ENCODE results near the gene SND1. TPM values are rescaled to one million over a fixed set of nuclear protein-coding genes. Genes with fewer than 3 reads are reported as not detected.

SND1 gene
- total RNA-seq, 1 experiment from 2014 or later: 218 TPM

DNA sequence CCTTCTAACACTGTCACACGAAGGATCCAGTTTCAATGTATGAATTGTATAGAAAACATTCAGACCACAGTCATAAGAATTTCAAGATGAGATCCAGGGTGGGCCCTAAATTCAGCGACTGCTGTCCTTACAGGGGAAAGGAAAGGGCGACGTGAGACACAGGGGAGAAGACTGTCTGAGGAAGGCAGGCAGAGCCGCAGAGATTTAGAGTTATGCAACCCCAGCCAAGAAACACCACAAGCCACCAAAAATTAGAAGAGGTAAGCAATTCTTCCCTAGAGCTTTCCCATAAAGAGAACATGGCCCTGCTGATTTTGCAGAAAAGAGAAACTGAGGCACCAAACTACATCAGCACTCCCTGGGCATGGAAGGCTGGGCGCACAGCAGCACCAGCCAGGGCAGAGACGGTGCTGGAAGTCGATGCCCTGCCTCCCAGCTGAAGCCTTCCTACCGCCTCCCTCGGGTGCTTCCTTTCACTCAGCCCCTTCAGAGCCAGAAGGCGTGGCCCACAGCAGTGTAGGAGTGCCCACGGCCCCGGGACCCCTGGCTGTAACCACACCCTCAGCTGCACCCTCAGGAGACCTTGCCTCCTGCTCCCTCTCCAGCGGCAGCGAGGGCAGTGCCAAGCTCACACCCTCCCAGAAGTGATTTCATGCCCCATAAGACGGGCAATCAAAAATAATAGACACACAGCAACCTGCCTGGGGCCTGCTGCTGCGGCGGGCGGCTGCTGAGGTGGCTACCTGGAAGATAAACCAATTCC, 460.2 kb downstream of the SND1 start:
- H2BK5ac ChIP-seq (ENCODE audit: insufficient read length, low read length): no peak overlapping the region
- WGBS (ENCODE audit: extremely low coverage, insufficient read length, low lambda C conversion rate): no CpG with 5 or more reads among the region's 19 CpGs
- H3K79me2 ChIP-seq (ENCODE audit: insufficient read depth, low read length): no peaks in the 10 kb centered on the region
- H2AK5ac ChIP-seq (ENCODE audit: insufficient read length, low read length): no peak overlapping the region
- no peak overlapping the region for H2BK15ac ChIP-seq (ENCODE audit: low read depth, low read length)
- H3K9ac ChIP-seq (ENCODE audit: extremely low read depth, insufficient read length, low read length): no peak overlapping the region
- H3K23me2 ChIP-seq (ENCODE audit: insufficient read length, low read depth, low read length, poor library complexity, severe bottlenecking): no peaks in the 10 kb centered on the region
- no peak overlapping the region for H3K27ac ChIP-seq (ENCODE audit: insufficient read length, low read depth, low read length)
- no peak overlapping the region for H2BK12ac ChIP-seq (ENCODE audit: insufficient read length, low read depth, low read length)
- H3K4ac ChIP-seq (ENCODE audit: low read depth, low read length): no peak overlapping the region
- no peak overlapping the region for H2BK20ac ChIP-seq (ENCODE audit: low read depth, low read length, poor library complexity, severe bottlenecking)
- H3K18ac ChIP-seq (ENCODE audit: insufficient read length, low read depth, low read length): no peak overlapping the region
- no peak overlapping the region for H3K23ac ChIP-seq (ENCODE audit: insufficient read length, low read depth, low read length)
- H4K5ac ChIP-seq (ENCODE audit: insufficient read length, low read depth, low read length): no peak overlapping the region
- no peaks in the 10 kb centered on the region for H4K20me1 ChIP-seq (ENCODE audit: control insufficient read depth, insufficient read depth, insufficient read length)
- Mint-ChIP-seq H3K27me3 (ENCODE audit: low read depth) (peaks cover 72% of the 10 kb centered on the region), H3K4me1 (peaks cover 5 to 8% of the 10 kb centered on the region in 2 experiments), H3K36me3 (ENCODE audit: insufficient read depth in 1 of 3, low read depth in 3 of 3) (no peaks in the 10 kb centered on the region), H3K4me3 (no peak overlapping the region), H3K27ac (no peak overlapping the region), H3K9me3 (no peaks in the 10 kb centered on the region; a peak in 2 of 5 replicates)
- no peak overlapping the region for H4K8ac ChIP-seq (replicated peaks; ENCODE audit: insufficient read length, low read depth, low read length)
- H3K4me1 ChIP-seq (ENCODE audit: insufficient read depth, low read length): no peaks in the 10 kb centered on the region
- no peak overlapping the region for H3T11ph ChIP-seq (ENCODE audit: low read length)
- no peak overlapping the region for H3K56ac ChIP-seq (ENCODE audit: insufficient read length, low read depth, low read length)
- no peak for TF ChIP-seq CTCF (conservative IDR thresholded peaks at IDR 0.05)
- DNase-seq: no peak
- no peak overlapping the region for H4K91ac ChIP-seq (ENCODE audit: insufficient read length, low read depth, low read length)
- H3K9me3 ChIP-seq (ENCODE audit: control insufficient read depth, low read depth, low read length): no peaks in the 10 kb centered on the region
- H2AFZ ChIP-seq (ENCODE audit: low read length): no peak overlapping the region
- no peak overlapping the region for H3K4me2 ChIP-seq (ENCODE audit: insufficient read depth, insufficient read length, low read length)
- H3K27me3 ChIP-seq (ENCODE audit: insufficient read depth, low read length): no peaks in the 10 kb centered on the region; the same call in 1 of the 2 replicates
- no peaks in the 10 kb centered on the region for H3K79me1 ChIP-seq (ENCODE audit: insufficient read depth, low read depth, low read length, poor library complexity, severe bottlenecking)
- H2BK120ac ChIP-seq (ENCODE audit: low read depth, low read length, poor library complexity, severe bottlenecking): no peak overlapping the region
- no peak overlapping the region for H3K14ac ChIP-seq (ENCODE audit: insufficient read depth, low read length)

Data from H9 (cell line).